ENCODE results near the gene REN.

- TF ChIP-seq POLR2A (IDR thresholded peaks at IDR 0.05) (no peak), CTCF (IDR thresholded peaks at IDR 0.05) (no peak)
These were observed 15.0 kb upstream of the REN start for GRCh38 chr1:204181116-204181515.
